Choroid plexus epithelial cell (primary cell): ENCODE results near the gene CORIN.

Experiments used
- DNase-seq: peaks from one replicate; pipeline ENCODE4 v3.0.0-alpha.2; 2010; ENCODE audit warnings: low read depth
- H3K4me3 ChIP-seq: 2 replicates; pipeline ENCODE4 v1.5.1; 2011; ENCODE audit warnings: low read depth, mild to moderate bottlenecking, control low read depth, low read length, moderate library complexity
- CTCF ChIP-seq: conservative IDR thresholded peaks from 2 replicates; pipeline ENCODE4 v1.5.1; 2011; ENCODE audit warnings: low read depth, mild to moderate bottlenecking, control low read depth, inconsistent platforms, low read length, moderate library complexity

The CORIN gene

DNA sequence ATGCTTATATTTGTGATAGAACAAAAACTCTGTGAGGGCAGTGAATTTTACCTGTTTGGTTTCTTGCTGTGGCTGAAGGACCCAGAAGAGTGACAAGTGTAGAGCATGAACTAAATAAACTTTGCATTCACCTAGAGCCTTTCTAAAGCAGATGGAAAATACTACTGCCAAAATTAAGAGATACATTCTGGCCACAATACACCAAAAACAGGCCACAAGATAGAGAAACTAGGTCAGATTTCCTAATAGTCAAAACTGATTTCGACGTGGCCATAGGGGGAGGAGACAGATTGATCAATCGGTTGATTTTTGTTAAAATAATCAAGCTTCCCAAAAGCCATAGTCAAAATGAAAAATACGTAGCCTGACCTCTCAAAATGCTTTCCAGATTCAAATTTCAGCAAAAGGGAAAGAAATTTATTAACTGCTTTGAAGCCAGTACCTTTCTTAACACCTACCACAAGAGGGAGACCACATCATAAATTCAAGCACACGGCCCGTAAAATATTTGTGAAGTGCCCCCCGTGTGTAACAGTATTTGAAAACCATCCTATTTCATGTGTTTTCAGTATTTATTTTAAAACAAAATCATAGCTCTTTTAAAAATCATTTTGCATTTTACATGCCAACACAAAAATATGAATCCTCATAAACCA lies 132.4 kb downstream of the CORIN start:
- TF ChIP-seq CTCF: peak; percentile 69
- no peak overlapping the region for H3K4me3 ChIP-seq
- DNase-seq: peak; percentile 78

- no peak overlapping the region for H3K4me3 ChIP-seq
- DNase-seq: peak; percentile 67
- TF ChIP-seq CTCF: peak; percentile 66
Observed at GRCh38 chr4:47704693-47705325, 133.1 kb downstream of the CORIN start.

GRCh38 chr4:47703956-47704355 lies 133.9 kb downstream of the CORIN start:
- H3K4me3 ChIP-seq: no peak overlapping the region
- TF ChIP-seq CTCF: no peak
- DNase-seq: peak; percentile 26

GRCh38 chr4:47703008-47703407 lies 134.9 kb downstream of the CORIN start:
- no peak for DNase-seq
- no peak for TF ChIP-seq CTCF
- H3K4me3 ChIP-seq: no peak overlapping the region

DNA sequence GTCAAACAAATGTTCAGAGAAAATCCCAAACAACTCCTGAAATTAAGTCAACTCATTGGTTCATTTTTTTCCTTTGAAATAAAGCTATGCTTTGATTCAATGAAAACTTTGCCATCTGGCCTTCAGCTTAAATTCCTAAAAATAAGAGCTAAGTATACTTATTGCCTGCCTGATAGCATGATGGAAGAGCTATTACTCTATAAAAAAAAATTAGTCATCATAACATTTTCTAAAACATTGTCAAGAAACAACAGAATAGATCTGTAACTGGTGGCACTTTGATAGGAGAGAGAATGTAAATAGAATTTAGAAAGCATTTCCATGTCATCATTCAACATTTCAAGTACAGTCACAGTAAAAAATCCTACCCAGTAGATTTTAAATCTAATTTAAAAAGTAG lies 136.6 kb downstream of the CORIN start:
- TF ChIP-seq CTCF: no peak
- no peak for DNase-seq
- H3K4me3 ChIP-seq: no peak overlapping the region

DNA sequence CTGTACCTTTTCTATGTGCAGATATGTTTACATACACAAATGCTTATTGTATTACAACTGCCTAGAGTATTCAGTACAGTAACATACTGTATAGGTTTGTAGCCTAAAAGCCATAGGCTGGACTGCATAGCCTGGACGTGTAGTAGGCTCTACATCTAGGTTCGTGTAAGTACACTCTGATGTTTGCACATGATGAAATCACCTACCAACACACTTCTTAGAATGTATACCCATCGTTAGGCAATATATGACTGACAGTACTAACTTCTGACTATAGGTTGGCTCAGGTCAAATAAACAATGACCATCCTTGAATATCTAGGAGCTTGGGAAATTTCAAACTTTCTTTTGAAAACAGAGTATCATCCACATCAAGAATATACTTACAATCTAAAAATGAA lies 139.0 kb downstream of the CORIN start:
- no peak for DNase-seq
- no peak for TF ChIP-seq CTCF
- H3K4me3 ChIP-seq: no peak overlapping the region

GRCh38 chr4:47696823-47697222 lies 141.0 kb downstream of the CORIN start:
- H3K4me3 ChIP-seq: no peak overlapping the region
- TF ChIP-seq CTCF: no peak
- no peak for DNase-seq
